MCF 10A (cell line): ENCODE data around the gene DNM3. TPM values are rescaled to one million over a fixed set of nuclear protein-coding genes. Genes with fewer than 3 reads are reported as not detected.

Experiments
- BruUV-seq: library from RNA; stranded (reverse); fragments of 400-500 nt; replicated peaks from 2 replicates; lab custom pipeline; 2021; lab: Mats Ljungman, UMichigan
- CTCF ChIA-PET: fragments of 300-600 bp; sonication (Branson Sonifier 250); formaldehyde crosslinking; extraction: SDS; loops from one replicate; lab custom pipeline; 2021; ENCODE audit warnings: antibody characterized with exemption, inconsistent platforms; lab: Yijun Ruan, JAX
- POLR2A ChIA-PET: fragments of 300-600, 350-650 bp; sonication (Branson Sonifier 250); formaldehyde crosslinking; extraction: SDS; loops from one replicate; lab custom pipeline; 2020; ENCODE audit warnings: antibody characterized with exemption, inconsistent platforms; lab: Yijun Ruan, JAX
- DNase-seq: peaks from one replicate; pipeline ENCODE4 v3.0.0-alpha.2; 2018; ENCODE audit not compliant: unreplicated experiment
- H3K27ac Mint-ChIP-seq: one replicate; pipeline ENCODE4 v1.8.0; 2022; ENCODE audit warnings: mild to moderate bottlenecking, low read depth, mixed read lengths; ENCODE audit not compliant: unreplicated experiment
- H3K27me3 Mint-ChIP-seq: one replicate; pipeline ENCODE4 v1.8.0; 2022; ENCODE audit warnings: mixed read lengths; ENCODE audit not compliant: insufficient read depth, unreplicated experiment
- H3K36me3 Mint-ChIP-seq: one replicate; pipeline ENCODE4 v1.8.0; 2022; ENCODE audit warnings: mild to moderate bottlenecking, moderate library complexity, mixed read lengths; ENCODE audit not compliant: insufficient read depth, unreplicated experiment
- H3K4me1 Mint-ChIP-seq: one replicate; pipeline ENCODE4 v1.8.0; 2022; ENCODE audit warnings: mixed read lengths; ENCODE audit not compliant: insufficient read depth, unreplicated experiment
- H3K4me3 Mint-ChIP-seq: one replicate; pipeline ENCODE4 v1.8.0; 2022; ENCODE audit warnings: mild to moderate bottlenecking, moderate library complexity, mixed read lengths; ENCODE audit not compliant: unreplicated experiment
- H3K9me3 Mint-ChIP-seq: one replicate; pipeline ENCODE4 v1.8.0; 2022; ENCODE audit warnings: mixed read lengths; ENCODE audit not compliant: unreplicated experiment
- CTCF ChIP-seq: fragments of 200-600 bp; IDR thresholded peaks from one replicate; pipeline ENCODE4 v1.8.0; 2022; ENCODE audit warnings: antibody characterized with exemption, mild to moderate bottlenecking; ENCODE audit not compliant: unreplicated experiment
- intact Hi-C: fragments of 100-400 bp; cut with micrococcal nuclease; formaldehyde crosslinking; loops from 2 replicates; pipeline ENCODE4 v1.14.1; 2022
- total RNA-seq: library from RNA; stranded (reverse); gene quantifications from 2 replicates; pipeline ENCODE4 v1.2.3, GENCODE V29; 2022

DNM3 gene
- total RNA-seq, 1 experiment from 2014 or later: 0.68 TPM

GRCh38 chr1:172388490-172388889 lies 547.2 kb downstream of the DNM3 start:
- TF ChIP-seq CTCF: no peak
- H3K27me3 Mint-ChIP-seq: no peaks in the 10 kb centered on the region
- no peak overlapping the region for H3K4me3 Mint-ChIP-seq
- no peak overlapping the region for H3K27ac Mint-ChIP-seq
- peaks cover 5% of the 10 kb centered on the region for H3K36me3 Mint-ChIP-seq
- H3K9me3 Mint-ChIP-seq: no peaks in the 10 kb centered on the region
- no TSS peak for BruUV-seq
- intact Hi-C loops: no loop called here
- H3K4me1 Mint-ChIP-seq: no peaks in the 10 kb centered on the region
- no peak for DNase-seq
- POLR2A ChIA-PET: interaction anchor here (1.2 kb wide), 1 partner anchor 233 kb away, joined by 3 read pairs; no protein-coding TSS in a partner anchor
- CTCF ChIA-PET: no interaction called here

DNA sequence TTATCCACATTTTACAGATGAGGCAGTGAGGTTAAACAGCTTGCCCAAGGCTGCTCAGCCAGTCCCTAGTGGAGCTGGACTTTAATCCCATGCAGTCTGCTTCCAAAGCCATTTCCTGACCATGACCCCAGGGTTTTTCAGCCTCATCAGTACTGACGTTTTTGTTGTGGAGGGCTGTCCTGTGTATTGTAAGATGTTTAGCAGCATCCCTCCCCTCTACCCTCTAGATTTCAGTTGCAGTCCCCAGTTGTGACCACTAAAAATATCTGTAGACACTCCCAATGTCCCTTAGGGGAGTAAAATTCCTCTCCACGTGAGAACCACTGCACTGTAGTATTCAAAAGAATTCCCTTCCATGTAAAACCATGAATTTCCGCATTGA lies 549.0 kb downstream of the DNM3 start:
- ChIA-PET POLR2A (interaction anchor here (1.1 kb wide), 1 partner anchor 319 kb away, joined by 4 read pairs; no protein-coding TSS in a partner anchor), CTCF (interaction anchor here (0.6 to 1.6 kb wide), 7 partner anchors 8 to 405 kb away, joined by 3 to 5 read pairs (median 3); no protein-coding TSS in a partner anchor)
- no peak for DNase-seq
- intact Hi-C loops: no loop called here
- no peak overlapping the region for H3K4me3 Mint-ChIP-seq
- BruUV-seq: no TSS peak
- H3K9me3 Mint-ChIP-seq: no peaks in the 10 kb centered on the region
- peaks cover 12% of the 10 kb centered on the region for H3K4me1 Mint-ChIP-seq
- no peaks in the 10 kb centered on the region for H3K27me3 Mint-ChIP-seq
- no peak for TF ChIP-seq CTCF
- peaks cover 5% of the 10 kb centered on the region for H3K36me3 Mint-ChIP-seq
- H3K27ac Mint-ChIP-seq: no peak overlapping the region

DNA sequence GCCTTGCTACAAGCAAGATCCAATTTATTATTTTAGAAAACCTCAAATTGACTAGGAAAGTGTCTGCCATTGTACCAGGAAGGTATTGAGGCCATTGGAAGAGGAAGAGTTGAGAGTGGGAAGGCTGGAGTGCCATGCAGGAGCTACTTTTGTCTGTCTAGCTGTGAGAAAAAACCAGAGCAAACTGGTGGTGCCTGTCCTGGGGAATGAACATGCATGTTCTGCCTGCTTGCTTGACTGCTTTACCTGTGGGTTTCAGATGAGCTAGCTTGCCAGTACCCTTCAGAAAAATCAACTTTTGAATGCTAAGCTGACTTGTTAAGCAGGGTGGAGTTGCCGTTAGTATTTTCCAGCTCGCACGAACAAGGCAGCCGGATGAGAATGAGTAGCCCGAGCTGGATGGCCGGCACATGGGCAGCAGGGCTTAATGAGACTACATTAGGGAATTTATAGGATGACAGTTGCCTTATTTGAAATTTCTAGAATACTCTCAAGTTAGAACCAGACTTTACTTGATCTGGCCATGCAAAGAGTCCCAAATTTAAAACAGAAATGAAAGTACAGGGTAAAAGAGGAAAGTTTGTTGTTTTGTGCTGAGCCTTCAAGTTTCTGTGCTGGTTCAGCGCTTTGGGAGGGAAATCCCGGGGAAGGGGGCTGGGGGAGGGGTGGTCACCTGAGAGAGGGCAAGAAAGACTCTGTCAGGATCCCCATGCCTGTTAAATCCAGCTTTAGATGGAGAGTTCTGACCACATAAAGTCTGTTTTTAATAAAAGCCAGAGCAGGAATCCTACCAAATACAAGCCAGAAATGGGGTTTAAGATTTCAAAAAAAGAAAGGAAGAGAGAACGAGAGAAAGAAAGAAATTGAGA lies 549.6 kb downstream of the DNM3 start:
- peaks cover 12% of the 10 kb centered on the region for H3K4me1 Mint-ChIP-seq

More for the DNA sequence above, 549.6 kb downstream of the DNM3 start:
- Mint-ChIP-seq H3K4me3 (no peak overlapping the region), H3K9me3 (no peaks in the 10 kb centered on the region), H3K36me3 (peaks cover 5% of the 10 kb centered on the region), H3K27me3 (no peaks in the 10 kb centered on the region), H3K27ac (no peak overlapping the region)
- DNase-seq: no peak
- BruUV-seq: no TSS peak
- intact Hi-C loops: no loop called here
- POLR2A ChIA-PET: interaction anchor here (0.7 to 1.4 kb wide), 2 partner anchors 32 to 63 kb away, joined by 4 to 5 read pairs; no protein-coding TSS in a partner anchor
- CTCF ChIA-PET: interaction anchor here (0.6 to 2.1 kb wide), 8 partner anchors 8 to 582 kb away, joined by 3 to 12 read pairs (median 3); no protein-coding TSS in a partner anchor
- TF ChIP-seq CTCF: no peak
